OCI-LY3 (cell line): ENCODE results near the gene PPDPF.

ENCODE experiments used
- H2AFZ ChIP-seq: fragments of 200-600, 300-600 bp; shearing (Covaris generic); 2 replicates; pipeline ENCODE4 v1.6.0; 2014; ENCODE audit warnings: antibody characterized with exemption, low read depth, low read length
- H3K27ac ChIP-seq: fragments of 200-600, 300-600 bp; sonication (generic); 2 replicates; pipeline ENCODE4 v1.5.1; 2014; ENCODE audit warnings: mild to moderate bottlenecking, low read length, moderate library complexity, mixed read lengths
- H3K27me3 ChIP-seq: fragments of 200-600, 300-600 bp; sonication (generic); 2 replicates; pipeline ENCODE4 v1.6.1; 2014; ENCODE audit warnings: low read depth, low read length, mixed read lengths
- H3K36me3 ChIP-seq: fragments of 200-600, 300-600 bp; sonication (generic); replicated peaks from 2 replicates; pipeline ENCODE3; 2014; ENCODE audit warnings: low read depth, low read length, mixed read lengths
- H3K4me1 ChIP-seq: fragments of 300-600, 200-600 bp; sonication (generic); 2 replicates; pipeline ENCODE4 v1.6.1; 2014; ENCODE audit warnings: low read length, mixed read lengths
- H3K4me2 ChIP-seq: fragments of 200-600, 300-600 bp; sonication (generic); 2 replicates; pipeline ENCODE4 v1.6.1; 2014; ENCODE audit warnings: low read length, mixed read lengths
- H3K4me3 ChIP-seq: fragments of 300-600, 200-600 bp; sonication (generic); 2 replicates; pipeline ENCODE4 v1.5.1; 2014; ENCODE audit warnings: antibody characterized with exemption, mild to moderate bottlenecking, low read length, moderate library complexity
- H3K79me2 ChIP-seq: fragments of 300-600, 200-600 bp; shearing (Covaris generic); 2 replicates; pipeline ENCODE4 v1.6.1; 2014; ENCODE audit warnings: mild to moderate bottlenecking, low read length, mixed read lengths
- H3K9ac ChIP-seq: fragments of 300-600, 200-600 bp; shearing (Covaris generic); 2 replicates; pipeline ENCODE4 v1.6.0; 2014; ENCODE audit warnings: mild to moderate bottlenecking, low read length, moderate library complexity
- H3K9me3 ChIP-seq: fragments of 200-600, 300-600 bp; shearing (Covaris generic); 2 replicates; pipeline ENCODE4 v1.6.1; 2014; ENCODE audit warnings: low read length, mixed read lengths; ENCODE audit not compliant: insufficient read depth
- H4K20me1 ChIP-seq: fragments of 200-600, 300-600 bp; sonication (generic); 2 replicates; pipeline ENCODE4 v1.6.1; 2016; ENCODE audit warnings: low read length, mixed read lengths; ENCODE audit not compliant: insufficient read depth
- CTCF ChIP-seq: fragments of 200-600, 300-600 bp; sonication (generic); IDR thresholded peaks from 2 replicates; pipeline ENCODE4 v1.5.1; 2014; ENCODE audit warnings: antibody characterized with exemption, low read length, low read depth
- EZH2phosphoT487 ChIP-seq: fragments of 200-600 bp; shearing (Covaris generic); IDR thresholded peaks from 2 replicates; pipeline ENCODE4 v1.6.1; 2018; ENCODE audit warnings: antibody characterized with exemption, mixed run types, low read depth

The PPDPF gene

GRCh38 chr20:63520504-63520933 lies at the start of gene PPDPF:
Gene PPDPF (plus strand): TSS chr20:63520765. CDS start chr20:63521309, 544 bp downstream.
- Histone ChIP-seq H3K27me3 (no peaks in the 10 kb centered on the region), H3K9ac (no peak within 1 kb of the TSS), H3K27ac (no peak within 1 kb of the TSS), H3K9me3 (peaks cover 4% of the 10 kb centered on the region; the same call in 1 of the 2 replicates), H3K36me3 (no peaks in the 10 kb centered on the region), H2AFZ (no peak within 1 kb of the TSS), H3K4me3 (no peak within 1 kb of the TSS), H4K20me1 (no peaks in the 10 kb centered on the region), H3K79me2 (no peaks in the 10 kb centered on the region), H3K4me1 (no peaks in the 10 kb centered on the region), H3K4me2 (no peak within 1 kb of the TSS)
- TF ChIP-seq EZH2phosphoT487 (no peak), CTCF (no peak)

- H3K27ac ChIP-seq: no peak overlapping the region
- no peak overlapping the region for H3K9ac ChIP-seq
- H3K27me3 ChIP-seq: peaks cover 7% of the 10 kb centered on the region; the same call in 1 of the 2 replicates
- H3K4me1 ChIP-seq: no peaks in the 10 kb centered on the region
- H4K20me1 ChIP-seq: no peaks in the 10 kb centered on the region
- no peak overlapping the region for H3K4me2 ChIP-seq
- no peaks in the 10 kb centered on the region for H3K36me3 ChIP-seq
- no peak for TF ChIP-seq EZH2phosphoT487
- H2AFZ ChIP-seq: no peak overlapping the region
- H3K79me2 ChIP-seq: no peaks in the 10 kb centered on the region
- H3K9me3 ChIP-seq: no peaks in the 10 kb centered on the region
- H3K4me3 ChIP-seq: no peak overlapping the region
Observed at GRCh38 chr20:63471002-63471716, 49.4 kb upstream of the PPDPF start.

GRCh38 chr20:63471717-63471980 lies 48.9 kb upstream of the PPDPF start:
- H3K9me3 ChIP-seq: no peaks in the 10 kb centered on the region
- H3K79me2 ChIP-seq: no peaks in the 10 kb centered on the region
- H3K4me2 ChIP-seq: no peak overlapping the region
- no peak overlapping the region for H3K4me3 ChIP-seq
- no peaks in the 10 kb centered on the region for H3K4me1 ChIP-seq
- H4K20me1 ChIP-seq: no peaks in the 10 kb centered on the region
- H3K27me3 ChIP-seq: peaks cover 7% of the 10 kb centered on the region; the same call in 1 of the 2 replicates
- no peaks in the 10 kb centered on the region for H3K36me3 ChIP-seq
- no peak overlapping the region for H3K27ac ChIP-seq
- TF ChIP-seq CTCF (no peak), EZH2phosphoT487 (no peak)
- no peak overlapping the region for H2AFZ ChIP-seq
- H3K9ac ChIP-seq: no peak overlapping the region

- H3K4me2 ChIP-seq: no peak within 1 kb of the TSS
- TF ChIP-seq EZH2phosphoT487: no peak
- TF ChIP-seq CTCF: no peak
- H4K20me1 ChIP-seq: no peaks in the 10 kb centered on the region
- H3K36me3 ChIP-seq: no peaks in the 10 kb centered on the region
- no peak within 1 kb of the TSS for H3K27ac ChIP-seq
- peaks cover 7% of the 10 kb centered on the region; the same call in 1 of the 2 replicates for H3K27me3 ChIP-seq
- H3K79me2 ChIP-seq: no peaks in the 10 kb centered on the region
- no peak within 1 kb of the TSS for H3K9ac ChIP-seq
- no peak within 1 kb of the TSS for H3K4me3 ChIP-seq
- no peak within 1 kb of the TSS for H2AFZ ChIP-seq
- no peaks in the 10 kb centered on the region for H3K9me3 ChIP-seq
- no peaks in the 10 kb centered on the region for H3K4me1 ChIP-seq
Observed at GRCh38 chr20:63471981-63472831, 48.4 kb upstream of the PPDPF start, which contains the start of gene KCNQ2. Gene KCNQ2 (minus strand): TSS chr20:63472655. CDS start chr20:63472463, 192 bp downstream.
